ENCODE measurements around the gene MAL. TPM values are rescaled to one million over a fixed set of nuclear protein-coding genes. Genes with fewer than 3 reads are reported as not detected.
A peak's percentile ranks its signal among the peaks of the same experiment; 100 is the strongest.
"Not testable (repeated sequence)": the region's sequence is repeated elsewhere in the genome, so short reads cannot be mapped to it uniquely, and the experiment has no call there.

Gene MAL
- total RNA-seq, 1 donor from 2014 or later = 101 TPM

GRCh38 chr2:95076705-95077529, 51.4 kb downstream of the MAL start:
- Mint-ChIP-seq H3K27me3 (ENCODE audit: low read depth) (no peaks in the 10 kb centered on the region), H3K4me3 (ENCODE audit: low read depth) (peak overlapping the region; percentile 87), H3K36me3 (ENCODE audit: low read depth) (peaks cover 5% of the 10 kb centered on the region), H3K9me3 (no peaks in the 10 kb centered on the region), H3K27ac (peak overlapping the region; percentile 95), H3K4me1 (ENCODE audit: low read depth) (peaks cover 71% of the 10 kb centered on the region)
- peak; percentile 86 for DNase-seq (ENCODE audit: low spot score)
- intact Hi-C loops (cut with micrococcal nuclease) = loop anchor here (5.0 kb wide), 1 partner anchor 90 kb away; the partner anchor contains the start of gene ZNF2

- peak overlapping the region; percentile 80 for H3K27ac Mint-ChIP-seq
- peaks cover 5% of the 10 kb centered on the region for H3K36me3 Mint-ChIP-seq (ENCODE audit: low read depth)
- peaks cover 66% of the 10 kb centered on the region for H3K4me1 Mint-ChIP-seq (ENCODE audit: low read depth)
- H3K27me3 Mint-ChIP-seq (ENCODE audit: low read depth) = no peaks in the 10 kb centered on the region
- intact Hi-C loops (cut with micrococcal nuclease) = loop anchor here (5.0 kb wide), 1 partner anchor 90 kb away; the partner anchor contains the start of gene ZNF2
- no peak for DNase-seq (ENCODE audit: low spot score)
- peak overlapping the region; percentile 66 for H3K4me3 Mint-ChIP-seq (ENCODE audit: low read depth)
- no peaks in the 10 kb centered on the region for H3K9me3 Mint-ChIP-seq
Observed at GRCh38 chr2:95077530-95077825, 52.0 kb downstream of the MAL start.

- intact Hi-C loops (cut with micrococcal nuclease) = loop anchor here (5.0 kb wide), 1 partner anchor 89 kb away; the partner anchor contains the start of gene ZNF2
- Mint-ChIP-seq H3K9me3 (no peaks in the 10 kb centered on the region), H3K4me1 (ENCODE audit: low read depth) (peaks cover 63% of the 10 kb centered on the region), H3K4me3 (ENCODE audit: low read depth) (peak overlapping the region; percentile 38), H3K27me3 (ENCODE audit: low read depth) (no peaks in the 10 kb centered on the region), H3K36me3 (ENCODE audit: low read depth) (peaks cover 3% of the 10 kb centered on the region), H3K27ac (peak overlapping the region; percentile 80)
- DNase-seq (ENCODE audit: low spot score) = no peak
Observed at GRCh38 chr2:95077861-95078603, 52.5 kb downstream of the MAL start.

- intact Hi-C loops (cut with micrococcal nuclease) = loop anchor here (5.0 kb wide), 1 partner anchor 88 kb away; the partner anchor contains the start of gene ZNF2
- Mint-ChIP-seq H3K9me3 (no peaks in the 10 kb centered on the region), H3K27me3 (ENCODE audit: low read depth) (no peaks in the 10 kb centered on the region), H3K27ac (peak overlapping the region; percentile 65), H3K4me1 (ENCODE audit: low read depth) (peaks cover 51% of the 10 kb centered on the region), H3K36me3 (ENCODE audit: low read depth) (peaks cover 4% of the 10 kb centered on the region), H3K4me3 (ENCODE audit: low read depth) (no peak overlapping the region)
- DNase-seq (ENCODE audit: low spot score) = peak; percentile 40
Observed at GRCh38 chr2:95079199-95079683, 53.7 kb downstream of the MAL start.

- Mint-ChIP-seq H3K36me3 (ENCODE audit: low read depth) (peaks cover 28% of the 10 kb centered on the region), H3K4me3 (ENCODE audit: low read depth) (no peak overlapping the region), H3K27me3 (ENCODE audit: low read depth) (no peaks in the 10 kb centered on the region), H3K27ac (no peak overlapping the region), H3K4me1 (ENCODE audit: low read depth) (peaks cover 24% of the 10 kb centered on the region), H3K9me3 (no peaks in the 10 kb centered on the region)
- intact Hi-C loops (cut with micrococcal nuclease) = no loop called here
- no peak for DNase-seq (ENCODE audit: low spot score)
Observed at GRCh38 chr2:95082477-95082876, 57.0 kb downstream of the MAL start.

- H3K27me3 Mint-ChIP-seq (ENCODE audit: low read depth) = no peaks in the 10 kb centered on the region
- H3K4me1 Mint-ChIP-seq (ENCODE audit: low read depth) = no peaks in the 10 kb centered on the region
- no peak overlapping the region for H3K27ac Mint-ChIP-seq
- H3K9me3 Mint-ChIP-seq = no peaks in the 10 kb centered on the region
- intact Hi-C loops (cut with micrococcal nuclease) = no loop called here
- no peak overlapping the region for H3K4me3 Mint-ChIP-seq (ENCODE audit: low read depth)
- H3K36me3 Mint-ChIP-seq (ENCODE audit: low read depth) = peaks cover 44% of the 10 kb centered on the region
- DNase-seq (ENCODE audit: low spot score) = no peak
Observed at GRCh38 chr2:95086017-95086416, 60.5 kb downstream of the MAL start.

- Mint-ChIP-seq H3K4me1 (ENCODE audit: low read depth) (no peaks in the 10 kb centered on the region), H3K27me3 (ENCODE audit: low read depth) (no peaks in the 10 kb centered on the region), H3K27ac (no peak overlapping the region), H3K9me3 (no peaks in the 10 kb centered on the region), H3K4me3 (ENCODE audit: low read depth) (no peak overlapping the region), H3K36me3 (ENCODE audit: low read depth) (peaks cover 57% of the 10 kb centered on the region)
- intact Hi-C loops (cut with micrococcal nuclease) = no loop called here
- no peak for DNase-seq (ENCODE audit: low spot score)
Observed at GRCh38 chr2:95087379-95087778, 61.9 kb downstream of the MAL start.

GRCh38 chr2:95091885-95092555, 66.5 kb downstream of the MAL start:
- H3K36me3 Mint-ChIP-seq (ENCODE audit: low read depth) = peaks cover 73% of the 10 kb centered on the region
- no peaks in the 10 kb centered on the region for H3K27me3 Mint-ChIP-seq (ENCODE audit: low read depth)
- H3K4me3 Mint-ChIP-seq (ENCODE audit: low read depth) = no peak overlapping the region
- no peaks in the 10 kb centered on the region for H3K9me3 Mint-ChIP-seq
- intact Hi-C loops (cut with micrococcal nuclease) = no loop called here
- DNase-seq (ENCODE audit: low spot score) = no peak
- peaks cover 24% of the 10 kb centered on the region for H3K4me1 Mint-ChIP-seq (ENCODE audit: low read depth)
- H3K27ac Mint-ChIP-seq = no peak overlapping the region

- Mint-ChIP-seq H3K4me1 (ENCODE audit: low read depth) (peaks cover 24% of the 10 kb centered on the region), H3K36me3 (ENCODE audit: low read depth) (peaks cover 86% of the 10 kb centered on the region)
- H3K4me3 Mint-ChIP-seq (ENCODE audit: low read depth); DNase-seq (ENCODE audit: low spot score); H3K27me3 Mint-ChIP-seq (ENCODE audit: low read depth); H3K27ac Mint-ChIP-seq; intact Hi-C loops (cut with micrococcal nuclease); H3K9me3 Mint-ChIP-seq: not testable (repeated sequence)
Observed at GRCh38 chr2:95098273-95098672, 72.8 kb downstream of the MAL start.

- H3K27ac Mint-ChIP-seq = no peak overlapping the region
- no peak overlapping the region for H3K4me3 Mint-ChIP-seq (ENCODE audit: low read depth)
- no peaks in the 10 kb centered on the region for H3K9me3 Mint-ChIP-seq
- peaks cover 80% of the 10 kb centered on the region for H3K36me3 Mint-ChIP-seq (ENCODE audit: low read depth)
- DNase-seq (ENCODE audit: low spot score) = no peak
- no peaks in the 10 kb centered on the region for H3K27me3 Mint-ChIP-seq (ENCODE audit: low read depth)
- intact Hi-C loops (cut with micrococcal nuclease) = no loop called here
- H3K4me1 Mint-ChIP-seq (ENCODE audit: low read depth) = peaks cover 17% of the 10 kb centered on the region
Observed at GRCh38 chr2:95099910-95100309, 74.4 kb downstream of the MAL start.
